Measurements from ENCODE around the gene CT45A10.
"Not testable (repeated sequence)": the region's sequence is repeated elsewhere in the genome, so short reads cannot be mapped to it uniquely, and the experiment has no call there.

Gene CT45A10

DNA sequence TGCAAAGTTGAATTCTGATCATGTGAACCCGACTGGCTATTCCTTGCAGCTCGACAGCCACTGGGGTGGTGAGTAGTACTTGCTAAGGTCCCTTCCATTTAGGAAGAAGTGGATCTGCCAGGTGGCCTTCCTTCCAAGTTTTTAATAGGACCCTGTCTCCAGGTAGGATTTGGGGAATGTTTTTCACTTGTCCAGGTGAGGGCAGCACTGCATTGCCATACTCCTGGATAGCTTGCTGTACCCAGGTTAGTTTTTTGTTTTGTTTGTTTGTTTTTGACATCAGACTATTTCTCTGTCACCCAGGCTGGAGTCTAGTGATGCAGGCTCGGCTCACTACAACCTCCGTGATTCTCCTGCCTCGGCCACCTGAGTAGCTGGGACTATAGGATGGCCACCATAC, 30.1 kb upstream of the CT45A10 start:
- H3K9me3 ChIP-seq (ENCODE audit: control insufficient read depth, insufficient read depth, low read depth, low read length) = no peaks in the 10 kb centered on the region
- H3K4me1 ChIP-seq (ENCODE audit: control insufficient read depth, insufficient read depth, low read length) = no peaks in the 10 kb centered on the region
- H3K36me3 ChIP-seq (ENCODE audit: control insufficient read depth in 2 of 2, insufficient read depth in 1 of 2, low read length in 2 of 2) = no peaks in the 10 kb centered on the region
- ChIA-PET CTCF (interaction anchor here (0.6 to 2.5 kb wide), 9 partner anchors 8 to 346 kb away, joined by 3 to 17 read pairs (median 3); no protein-coding TSS in a partner anchor), POLR2A (no interaction called here)
- no peak overlapping the region for H3K27ac ChIP-seq (ENCODE audit: extremely low read depth, low read depth, low read length)
- TF ChIP-seq ZNF654 (tag by site-specific recombination; IDR thresholded peaks at IDR 0.05; ENCODE audit: low read depth) = peak; percentile 61
- TF ChIP-seq, protein P1, sequence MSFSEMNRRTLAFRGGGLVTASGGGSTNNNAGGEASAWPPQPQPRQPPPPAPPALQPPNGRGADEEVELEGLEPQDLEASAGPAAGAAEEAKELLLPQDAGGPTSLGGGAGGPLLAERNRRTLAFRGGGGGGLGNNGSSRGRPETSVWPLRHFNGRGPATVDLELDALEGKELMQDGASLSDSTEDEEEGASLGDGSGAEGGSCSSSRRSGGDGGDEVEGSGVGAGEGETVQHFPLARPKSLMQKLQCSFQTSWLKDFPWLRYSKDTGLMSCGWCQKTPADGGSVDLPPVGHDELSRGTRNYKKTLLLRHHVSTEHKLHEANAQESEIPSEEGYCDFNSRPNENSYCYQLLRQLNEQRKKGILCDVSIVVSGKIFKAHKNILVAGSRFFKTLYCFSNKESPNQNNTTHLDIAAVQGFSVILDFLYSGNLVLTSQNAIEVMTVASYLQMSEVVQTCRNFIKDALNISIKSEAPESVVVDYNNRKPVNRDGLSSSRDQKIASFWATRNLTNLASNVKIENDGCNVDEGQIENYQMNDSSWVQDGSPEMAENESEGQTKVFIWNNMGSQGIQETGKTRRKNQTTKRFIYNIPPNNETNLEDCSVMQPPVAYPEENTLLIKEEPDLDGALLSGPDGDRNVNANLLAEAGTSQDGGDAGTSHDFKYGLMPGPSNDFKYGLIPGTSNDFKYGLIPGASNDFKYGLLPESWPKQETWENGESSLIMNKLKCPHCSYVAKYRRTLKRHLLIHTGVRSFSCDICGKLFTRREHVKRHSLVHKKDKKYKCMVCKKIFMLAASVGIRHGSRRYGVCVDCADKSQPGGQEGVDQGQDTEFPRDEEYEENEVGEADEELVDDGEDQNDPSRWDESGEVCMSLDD (tag by site-specific recombination; IDR thresholded peaks at IDR 0.05) = no peak
- H3K4me3 ChIP-seq (ENCODE audit: low read depth, low read length) = no peak overlapping the region

DNA sequence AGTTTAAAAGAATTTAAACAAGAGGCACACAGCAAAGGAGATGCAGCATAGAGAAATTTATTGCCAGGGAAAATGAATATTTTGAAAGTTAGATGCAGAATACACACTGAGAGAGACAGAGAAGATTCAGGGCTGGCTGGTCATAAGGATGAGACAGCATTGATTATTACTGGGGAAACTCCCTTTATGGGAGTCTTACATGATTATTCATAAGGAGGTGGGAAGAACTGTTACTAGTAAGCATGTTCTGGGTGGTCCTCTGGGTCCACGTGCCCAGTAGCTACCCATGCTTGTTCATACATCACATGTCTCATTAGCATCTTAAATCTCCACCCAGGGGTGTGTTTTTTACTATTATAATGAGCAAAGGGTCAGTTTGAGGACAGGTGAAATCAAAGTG, 27.3 kb upstream of the CT45A10 start:
- H3K27ac ChIP-seq (ENCODE audit: extremely low read depth, low read depth, low read length); H3K36me3 ChIP-seq (ENCODE audit: control insufficient read depth in 2 of 2, insufficient read depth in 1 of 2, low read length in 2 of 2); H3K4me1 ChIP-seq (ENCODE audit: control insufficient read depth, insufficient read depth, low read length); H3K9me3 ChIP-seq (ENCODE audit: control insufficient read depth, insufficient read depth, low read depth, low read length); H3K4me3 ChIP-seq (ENCODE audit: low read depth, low read length): not testable (repeated sequence)
- ChIA-PET CTCF (interaction anchor here (0.7 to 1.8 kb wide), 3 partner anchors 9 to 661 kb away, joined by 3 to 4 read pairs (median 3); no protein-coding TSS in a partner anchor), POLR2A (interaction anchor here (0.7 kb wide), 1 partner anchor 422 kb away, joined by 4 read pairs; no protein-coding TSS in a partner anchor)

DNA sequence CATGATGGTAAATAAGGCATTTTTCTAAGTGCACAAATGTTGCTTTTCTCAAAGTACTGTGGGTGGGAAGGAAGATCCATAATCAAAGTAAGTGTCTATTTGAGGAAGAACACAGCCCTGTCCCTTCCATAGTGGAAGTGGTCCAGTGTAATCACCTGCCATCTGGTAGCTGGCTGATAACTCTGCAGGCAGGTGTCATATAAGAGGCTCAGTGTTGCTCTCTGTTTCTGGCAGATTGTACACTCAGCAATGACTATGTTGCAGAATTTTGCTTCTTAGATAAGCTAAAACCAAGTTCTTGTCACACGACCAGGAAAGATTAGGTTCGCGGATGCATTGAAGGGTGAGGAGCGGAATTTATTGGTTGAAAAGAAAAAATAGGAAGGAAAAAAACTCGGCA, 21.2 kb upstream of the CT45A10 start:
- no peaks in the 10 kb centered on the region for H3K4me1 ChIP-seq (ENCODE audit: control insufficient read depth, insufficient read depth, low read length)
- POLR2A ChIA-PET = no interaction called here
- no peak overlapping the region for H3K4me3 ChIP-seq (ENCODE audit: low read depth, low read length)
- TF ChIP-seq ZNF473 (tag by site-specific recombination; IDR thresholded peaks at IDR 0.05) (no peak), ZSCAN16 (tag by site-specific recombination; IDR thresholded peaks at IDR 0.05) (no peak), KLF9 (tag by site-specific recombination; IDR thresholded peaks at IDR 0.05; ENCODE audit: low read depth) (no peak), ZNF510 (tag by site-specific recombination; IDR thresholded peaks at IDR 0.05; ENCODE audit: insufficient replicate concordance) (no peak), MZF1 (tag by site-specific recombination; IDR thresholded peaks at IDR 0.05; ENCODE audit: borderline replicate concordance) (no peak), ZNF175 (tag by site-specific recombination; IDR thresholded peaks at IDR 0.05) (no peak), ZBTB7A (tag by site-specific recombination; IDR thresholded peaks at IDR 0.05; ENCODE audit: low read depth) (no peak)
- TF ChIP-seq, protein P2, sequence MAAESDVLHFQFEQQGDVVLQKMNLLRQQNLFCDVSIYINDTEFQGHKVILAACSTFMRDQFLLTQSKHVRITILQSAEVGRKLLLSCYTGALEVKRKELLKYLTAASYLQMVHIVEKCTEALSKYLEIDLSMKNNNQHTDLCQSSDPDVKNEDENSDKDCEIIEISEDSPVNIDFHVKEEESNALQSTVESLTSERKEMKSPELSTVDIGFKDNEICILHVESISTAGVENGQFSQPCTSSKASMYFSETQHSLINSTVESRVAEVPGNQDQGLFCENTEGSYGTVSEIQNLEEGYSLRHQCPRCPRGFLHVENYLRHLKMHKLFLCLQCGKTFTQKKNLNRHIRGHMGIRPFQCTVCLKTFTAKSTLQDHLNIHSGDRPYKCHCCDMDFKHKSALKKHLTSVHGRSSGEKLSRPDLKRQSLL (tag by site-specific recombination; IDR thresholded peaks at IDR 0.05) = no peak
- no peaks in the 10 kb centered on the region for H3K9me3 ChIP-seq (ENCODE audit: control insufficient read depth, insufficient read depth, low read depth, low read length)
- no peak overlapping the region for H3K27ac ChIP-seq (ENCODE audit: extremely low read depth, low read depth, low read length)
- CTCF ChIA-PET = interaction anchor here (0.7 to 1.6 kb wide), 2 partner anchors 9 to 18 kb away, joined by 3 to 4 read pairs; no protein-coding TSS in a partner anchor
- H3K36me3 ChIP-seq (ENCODE audit: control insufficient read depth in 2 of 2, insufficient read depth in 1 of 2, low read length in 2 of 2) = no peaks in the 10 kb centered on the region

DNA sequence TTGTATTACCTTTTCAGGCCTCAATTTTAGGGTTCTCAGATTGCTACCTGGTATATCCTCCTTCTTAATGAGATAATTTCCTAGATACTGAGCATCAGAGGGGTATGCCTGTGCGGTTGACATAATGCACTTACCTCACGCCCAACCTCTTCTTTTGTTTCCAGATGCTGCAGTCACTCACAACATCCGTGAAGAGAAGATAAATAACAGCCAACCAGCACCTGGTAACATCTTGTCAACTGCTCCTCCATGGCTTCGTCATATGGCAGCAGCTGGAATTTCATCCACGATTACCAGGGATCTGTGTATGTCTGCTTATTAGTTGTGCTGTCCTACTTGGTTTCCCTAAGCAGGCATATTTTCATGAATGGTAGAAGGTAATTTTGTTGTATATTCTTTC, 17.0 kb upstream of the CT45A10 start:
- no peak overlapping the region for H3K4me3 ChIP-seq (ENCODE audit: low read depth, low read length)
- H3K36me3 ChIP-seq (ENCODE audit: control insufficient read depth in 2 of 2, insufficient read depth in 1 of 2, low read length in 2 of 2) = no peaks in the 10 kb centered on the region
- ChIA-PET CTCF (no interaction called here), POLR2A (no interaction called here)
- H3K27ac ChIP-seq (ENCODE audit: extremely low read depth, low read depth, low read length) = no peak overlapping the region
- H3K9me3 ChIP-seq (ENCODE audit: control insufficient read depth, insufficient read depth, low read depth, low read length) = no peaks in the 10 kb centered on the region
- no peak for TF ChIP-seq ZNF621 (tag by site-specific recombination; IDR thresholded peaks at IDR 0.05)
- no peaks in the 10 kb centered on the region for H3K4me1 ChIP-seq (ENCODE audit: control insufficient read depth, insufficient read depth, low read length)

DNA sequence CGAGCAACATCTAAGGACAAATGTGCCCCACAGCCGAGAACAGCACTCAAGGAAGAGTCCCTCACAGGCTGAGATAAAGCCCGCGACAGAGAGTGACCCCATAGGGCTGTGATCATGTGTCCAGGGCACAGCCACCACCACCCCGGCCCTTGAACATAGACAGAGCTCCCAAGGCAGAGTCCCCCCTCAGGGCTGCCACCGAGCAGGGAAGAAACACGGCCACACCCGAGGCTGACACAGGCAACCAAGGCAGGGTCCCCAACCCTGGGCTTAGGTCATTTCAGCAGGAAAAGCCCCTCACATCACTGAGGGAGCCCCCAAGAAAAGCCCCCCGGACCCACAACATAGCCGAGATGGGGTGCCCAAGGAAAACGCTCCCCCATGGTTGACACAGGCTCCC, 463 bp downstream of the CT45A10 start:
- no peaks in the 10 kb centered on the region for H3K9me3 ChIP-seq (ENCODE audit: control insufficient read depth, insufficient read depth, low read depth, low read length)
- no peaks in the 10 kb centered on the region for H3K4me1 ChIP-seq (ENCODE audit: control insufficient read depth, insufficient read depth, low read length)
- ChIA-PET CTCF (no interaction called here), POLR2A (no interaction called here)
- no peak overlapping the region for H3K4me3 ChIP-seq (ENCODE audit: low read depth, low read length)
- no peak overlapping the region for H3K27ac ChIP-seq (ENCODE audit: extremely low read depth, low read depth, low read length)
- no peaks in the 10 kb centered on the region for H3K36me3 ChIP-seq (ENCODE audit: control insufficient read depth in 2 of 2, insufficient read depth in 1 of 2, low read length in 2 of 2)
- TF ChIP-seq SP2 (tag by site-specific recombination; IDR thresholded peaks at IDR 0.05) = no peak
- TF ChIP-seq ZNF112 (tag by site-specific recombination; IDR thresholded peaks at IDR 0.05) = no peak
- TF ChIP-seq ZNF114 (tag by site-specific recombination; IDR thresholded peaks at IDR 0.05) = no peak
- no peak for TF ChIP-seq ZNF274 (IDR thresholded peaks at IDR 0.05; ENCODE audit: low read length)
- TF ChIP-seq ZNF274 (tag by site-specific recombination; IDR thresholded peaks at IDR 0.05; ENCODE audit: borderline replicate concordance) = no peak
- TF ChIP-seq, protein P3, sequence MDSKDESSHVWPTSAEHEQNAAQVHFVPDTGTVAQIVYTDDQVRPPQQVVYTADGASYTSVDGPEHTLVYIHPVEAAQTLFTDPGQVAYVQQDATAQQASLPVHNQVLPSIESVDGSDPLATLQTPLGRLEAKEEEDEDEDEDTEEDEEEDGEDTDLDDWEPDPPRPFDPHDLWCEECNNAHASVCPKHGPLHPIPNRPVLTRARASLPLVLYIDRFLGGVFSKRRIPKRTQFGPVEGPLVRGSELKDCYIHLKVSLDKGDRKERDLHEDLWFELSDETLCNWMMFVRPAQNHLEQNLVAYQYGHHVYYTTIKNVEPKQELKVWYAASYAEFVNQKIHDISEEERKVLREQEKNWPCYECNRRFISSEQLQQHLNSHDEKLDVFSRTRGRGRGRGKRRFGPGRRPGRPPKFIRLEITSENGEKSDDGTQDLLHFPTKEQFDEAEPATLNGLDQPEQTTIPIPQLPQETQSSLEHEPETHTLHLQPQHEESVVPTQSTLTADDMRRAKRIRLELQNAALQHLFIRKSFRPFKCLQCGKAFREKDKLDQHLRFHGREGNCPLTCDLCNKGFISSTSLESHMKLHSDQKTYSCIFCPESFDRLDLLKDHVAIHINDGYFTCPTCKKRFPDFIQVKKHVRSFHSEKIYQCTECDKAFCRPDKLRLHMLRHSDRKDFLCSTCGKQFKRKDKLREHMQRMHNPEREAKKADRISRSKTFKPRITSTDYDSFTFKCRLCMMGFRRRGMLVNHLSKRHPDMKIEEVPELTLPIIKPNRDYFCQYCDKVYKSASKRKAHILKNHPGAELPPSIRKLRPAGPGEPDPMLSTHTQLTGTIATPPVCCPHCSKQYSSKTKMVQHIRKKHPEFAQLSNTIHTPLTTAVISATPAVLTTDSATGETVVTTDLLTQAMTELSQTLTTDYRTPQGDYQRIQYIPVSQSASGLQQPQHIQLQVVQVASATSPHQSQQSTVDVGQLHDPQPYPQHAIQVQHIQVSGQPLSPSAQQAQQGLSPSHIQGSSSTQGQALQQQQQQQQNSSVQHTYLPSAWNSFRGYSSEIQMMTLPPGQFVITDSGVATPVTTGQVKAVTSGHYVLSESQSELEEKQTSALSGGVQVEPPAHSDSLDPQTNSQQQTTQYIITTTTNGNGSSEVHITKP (tag by site-specific recombination; IDR thresholded peaks at IDR 0.05) = no peak
